ENCODE data around the gene REXO5.

REXO5 gene

DNA sequence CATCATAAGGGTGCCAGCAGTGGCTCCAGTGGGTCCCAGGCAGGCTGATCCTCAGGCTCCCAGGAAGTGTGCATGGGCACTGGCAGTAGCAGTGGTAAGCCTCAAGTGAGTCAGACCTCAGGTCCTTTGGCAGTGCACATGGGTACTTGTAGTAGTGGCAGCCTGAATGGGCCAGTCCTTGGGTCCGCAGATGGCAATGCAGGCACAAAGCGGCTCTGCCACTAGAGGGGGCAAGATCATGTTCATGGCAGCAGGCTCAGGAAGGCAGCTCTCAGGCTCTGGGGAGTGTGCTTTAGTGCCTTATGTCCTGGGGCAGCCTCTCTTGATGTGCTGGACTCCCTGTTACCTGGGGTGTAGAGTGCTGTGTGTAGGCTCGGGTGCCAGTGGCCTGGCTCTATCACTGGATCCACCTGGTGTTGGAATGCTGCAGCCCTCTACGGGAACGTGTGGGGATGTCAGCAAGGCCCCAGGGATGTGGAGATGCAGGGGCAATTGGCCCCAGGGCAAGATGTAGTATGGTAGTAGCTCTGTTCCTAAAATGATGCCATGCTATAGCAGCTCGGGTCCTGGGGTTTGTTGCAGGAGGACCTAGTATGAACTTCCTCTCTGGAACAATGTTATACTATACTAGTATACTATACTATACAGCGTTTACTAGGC is 31.5 kb upstream of the REXO5 start:
- no peaks in the 10 kb centered on the region for H3K36me3 ChIP-seq (replicated peaks)
- no peak overlapping the region for H3K4me3 ChIP-seq (ENCODE audit: low read depth, low read length)
- H3K27me3 ChIP-seq (replicated peaks), result no peaks in the 10 kb centered on the region
- no peak overlapping the region for H3K27ac ChIP-seq
- in situ Hi-C loops (cut with HindIII; ENCODE audit: low pct_ligation_motif_present, low sequenced_read_pairs), result no loop called here
- TF ChIP-seq, protein P1, sequence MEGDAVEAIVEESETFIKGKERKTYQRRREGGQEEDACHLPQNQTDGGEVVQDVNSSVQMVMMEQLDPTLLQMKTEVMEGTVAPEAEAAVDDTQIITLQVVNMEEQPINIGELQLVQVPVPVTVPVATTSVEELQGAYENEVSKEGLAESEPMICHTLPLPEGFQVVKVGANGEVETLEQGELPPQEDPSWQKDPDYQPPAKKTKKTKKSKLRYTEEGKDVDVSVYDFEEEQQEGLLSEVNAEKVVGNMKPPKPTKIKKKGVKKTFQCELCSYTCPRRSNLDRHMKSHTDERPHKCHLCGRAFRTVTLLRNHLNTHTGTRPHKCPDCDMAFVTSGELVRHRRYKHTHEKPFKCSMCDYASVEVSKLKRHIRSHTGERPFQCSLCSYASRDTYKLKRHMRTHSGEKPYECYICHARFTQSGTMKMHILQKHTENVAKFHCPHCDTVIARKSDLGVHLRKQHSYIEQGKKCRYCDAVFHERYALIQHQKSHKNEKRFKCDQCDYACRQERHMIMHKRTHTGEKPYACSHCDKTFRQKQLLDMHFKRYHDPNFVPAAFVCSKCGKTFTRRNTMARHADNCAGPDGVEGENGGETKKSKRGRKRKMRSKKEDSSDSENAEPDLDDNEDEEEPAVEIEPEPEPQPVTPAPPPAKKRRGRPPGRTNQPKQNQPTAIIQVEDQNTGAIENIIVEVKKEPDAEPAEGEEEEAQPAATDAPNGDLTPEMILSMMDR (IDR thresholded peaks at IDR 0.05; ENCODE audit: low read depth, low read length, missing control alignments), result peak; percentile 95
- peak; percentile 76 for DNase-seq

DNA sequence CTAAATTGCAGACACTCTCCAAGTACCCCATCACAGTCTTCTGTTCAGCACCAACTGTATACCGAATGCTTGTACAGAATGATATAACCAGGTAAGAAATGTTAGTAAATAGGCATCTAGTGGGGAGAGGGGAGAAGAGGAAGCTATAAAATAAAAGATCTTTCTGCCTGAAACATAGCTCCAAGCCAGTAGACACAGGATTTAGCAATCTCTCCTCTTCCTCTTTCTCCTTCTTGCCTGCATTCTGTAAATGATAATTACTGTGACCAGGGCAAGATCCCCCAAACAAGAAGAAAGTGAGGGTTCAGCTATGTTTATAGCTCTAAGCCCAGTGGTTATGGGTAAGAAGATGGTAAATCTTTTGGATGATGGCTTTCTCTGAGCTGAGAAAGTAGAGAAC is 24.6 kb upstream of the REXO5 start:
- Histone ChIP-seq H3K36me3 (replicated peaks) (no peaks in the 10 kb centered on the region), H3K4me3 (ENCODE audit: low read depth, low read length) (no peak overlapping the region), H3K27ac (no peak overlapping the region), H3K27me3 (replicated peaks) (no peaks in the 10 kb centered on the region)
- no peak for DNase-seq
- TF ChIP-seq, protein P1 (IDR thresholded peaks at IDR 0.05; ENCODE audit: low read depth, low read length, missing control alignments), result no peak
- in situ Hi-C loops (cut with HindIII; ENCODE audit: low pct_ligation_motif_present, low sequenced_read_pairs), result no loop called here

DNA sequence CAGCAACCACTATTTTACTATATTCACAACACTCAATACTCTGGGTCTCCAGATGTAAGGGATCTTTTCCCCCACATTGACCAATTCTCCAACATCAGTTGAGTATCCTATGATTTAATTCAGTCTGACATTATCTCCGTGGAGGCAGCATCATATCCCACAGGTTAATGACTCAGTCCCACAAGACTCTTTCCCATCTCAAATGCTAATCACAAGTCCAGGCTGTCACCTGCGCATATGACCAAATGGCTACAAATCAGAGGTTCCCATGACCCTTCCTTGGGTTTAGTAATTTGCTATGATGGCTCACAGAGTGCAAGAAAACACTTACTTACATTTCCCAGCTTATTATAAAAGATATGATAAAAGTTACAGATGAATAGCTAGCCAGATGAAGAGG is 23.9 kb upstream of the REXO5 start:
- in situ Hi-C loops (cut with HindIII; ENCODE audit: low pct_ligation_motif_present, low sequenced_read_pairs), result no loop called here

DNA sequence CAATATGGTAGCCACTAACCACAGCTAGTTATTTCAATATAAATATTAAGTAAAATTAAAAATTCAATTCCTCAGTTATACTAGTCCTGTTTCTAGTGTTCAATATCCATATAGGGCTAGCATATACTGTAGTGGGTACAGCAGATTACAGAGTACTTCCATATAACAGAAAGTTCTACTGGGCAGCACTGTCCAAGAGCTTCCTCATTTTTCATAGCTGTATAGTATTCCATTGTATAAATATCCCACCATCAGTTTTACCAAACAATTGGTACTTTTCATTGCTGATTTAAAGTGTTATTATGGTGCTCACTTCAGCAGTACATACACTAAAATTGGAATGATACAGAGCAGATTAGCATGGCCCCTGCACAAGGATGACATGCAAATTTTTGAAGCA is 22.1 kb upstream of the REXO5 start:
- Histone ChIP-seq H3K27me3 (replicated peaks) (no peaks in the 10 kb centered on the region), H3K27ac (no peak overlapping the region), H3K4me3 (ENCODE audit: low read depth, low read length) (no peak overlapping the region), H3K36me3 (replicated peaks) (no peaks in the 10 kb centered on the region)
- in situ Hi-C loops (cut with HindIII; ENCODE audit: low pct_ligation_motif_present, low sequenced_read_pairs), result no loop called here
- TF ChIP-seq, protein P1 (IDR thresholded peaks at IDR 0.05; ENCODE audit: low read depth, low read length, missing control alignments), result no peak
- DNase-seq, result no peak

More for the DNA sequence above, 23.9 kb upstream of the REXO5 start:
- Histone ChIP-seq H3K27me3 (replicated peaks) (no peaks in the 10 kb centered on the region), H3K36me3 (replicated peaks) (no peaks in the 10 kb centered on the region), H3K27ac (no peak overlapping the region), H3K4me3 (ENCODE audit: low read depth, low read length) (no peak overlapping the region)
- DNase-seq, result no peak
- TF ChIP-seq, protein P1 (IDR thresholded peaks at IDR 0.05; ENCODE audit: low read depth, low read length, missing control alignments), result no peak

DNA sequence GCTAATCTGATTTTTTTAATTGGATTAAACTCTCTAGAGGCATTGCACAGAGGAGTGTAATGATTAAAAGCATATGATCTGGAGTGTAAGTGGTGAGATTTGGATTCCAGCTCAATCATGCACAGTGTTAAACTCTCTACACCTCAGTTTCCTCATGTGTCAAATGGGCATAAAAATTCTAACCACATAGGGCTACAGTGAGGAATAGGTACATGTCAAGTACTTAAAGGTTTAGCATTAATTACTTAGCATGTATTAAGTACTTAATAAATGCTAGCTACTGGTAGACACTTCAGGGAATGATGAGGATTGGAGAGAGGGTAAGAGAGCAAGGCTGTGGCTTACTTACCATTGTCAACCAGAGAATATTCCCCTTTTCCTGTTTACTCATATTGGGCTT is 17.2 kb upstream of the REXO5 start:
- Histone ChIP-seq H3K36me3 (replicated peaks) (no peaks in the 10 kb centered on the region), H3K4me3 (ENCODE audit: low read depth, low read length) (no peak overlapping the region), H3K27me3 (replicated peaks) (no peaks in the 10 kb centered on the region), H3K27ac (no peak overlapping the region)
- TF ChIP-seq, protein P1 (IDR thresholded peaks at IDR 0.05; ENCODE audit: low read depth, low read length, missing control alignments), result no peak
- DNase-seq, result no peak
- in situ Hi-C loops (cut with HindIII; ENCODE audit: low pct_ligation_motif_present, low sequenced_read_pairs), result no loop called here
